ENCODE data around the gene MINDY2. TPM values are rescaled to one million over a fixed set of nuclear protein-coding genes. Genes with fewer than 3 reads are reported as not detected.
"Not testable (repeated sequence)": the region's sequence is repeated elsewhere in the genome, so short reads cannot be mapped to it uniquely, and the experiment has no call there.

MINDY2 gene
- total RNA-seq, 1 donor = 4.8 TPM

- no peak for DNase-seq (ENCODE audit: low read depth in 2 of 3, low spot score in 2 of 3)
Measured at GRCh38 chr15:58876306-58877106, 105.4 kb downstream of the MINDY2 start.

- DNase-seq (ENCODE audit: low read depth in 2 of 3, low spot score in 2 of 3) = no peak
Measured at GRCh38 chr15:58877999-58878825, 107.1 kb downstream of the MINDY2 start.

GRCh38 chr15:58880320-58880719, 109.2 kb downstream of the MINDY2 start:
- no peak for DNase-seq (ENCODE audit: low read depth in 2 of 3, low spot score in 2 of 3)

GRCh38 chr15:58882243-58882642, 111.1 kb downstream of the MINDY2 start:
- no peak for DNase-seq (ENCODE audit: low read depth in 2 of 3, low spot score in 2 of 3)

- not testable (repeated sequence) for DNase-seq (ENCODE audit: low read depth in 2 of 3, low spot score in 2 of 3)
Measured at GRCh38 chr15:58883926-58884325, 112.8 kb downstream of the MINDY2 start.

- DNase-seq (ENCODE audit: low read depth in 2 of 3, low spot score in 2 of 3) = no peak
Measured at GRCh38 chr15:58886921-58887320, 115.8 kb downstream of the MINDY2 start.

- DNase-seq (ENCODE audit: low read depth in 2 of 3, low spot score in 2 of 3) = no peak
Measured at GRCh38 chr15:58889363-58889762, 118.3 kb downstream of the MINDY2 start.

GRCh38 chr15:58898150-58898680, 127.1 kb downstream of the MINDY2 start:
- DNase-seq (ENCODE audit: low read depth in 2 of 3, low spot score in 2 of 3) = no peak

- no peak for DNase-seq (ENCODE audit: low read depth in 2 of 3, low spot score in 2 of 3)
Measured at GRCh38 chr15:58900631-58901030, 129.5 kb downstream of the MINDY2 start.

GRCh38 chr15:58908550-58909309, 137.6 kb downstream of the MINDY2 start:
- DNase-seq (ENCODE audit: low read depth in 2 of 3, low spot score in 2 of 3) = no peak

- no peak for DNase-seq (ENCODE audit: low read depth in 2 of 3, low spot score in 2 of 3)
Measured at GRCh38 chr15:58909616-58910015, 138.5 kb downstream of the MINDY2 start.

GRCh38 chr15:58910456-58910855, 139.4 kb downstream of the MINDY2 start:
- DNase-seq (ENCODE audit: low read depth in 2 of 3, low spot score in 2 of 3) = no peak

Small RNA genes within 50 kb of the gene (small RNA-seq; reads per million reads assigned to genes)
- 0.61 reads per million for gene RF00012
- not detected for gene ZNF444P1

Other genes with a start within 250 kb of the MINDY2 start
- 57.6 TPM for gene ADAM10, start 21.6 kb upstream of the MINDY2 start, total RNA-seq
- 50.9 TPM for gene SLTM, start 162.4 kb downstream of the MINDY2 start, total RNA-seq
- gene RNF111, start 216.4 kb downstream of the MINDY2 start, total RNA-seq = 22.6 TPM

Data from hematopoietic multipotent progenitor cell (in vitro differentiated cells).